ENCODE measurements around the gene HMGN4. TPM values are rescaled to one million over a fixed set of nuclear protein-coding genes. Genes with fewer than 3 reads are reported as not detected.

HMGN4 gene
- total RNA-seq, 1 donor from 2014 or later: 88.5 TPM

DNA sequence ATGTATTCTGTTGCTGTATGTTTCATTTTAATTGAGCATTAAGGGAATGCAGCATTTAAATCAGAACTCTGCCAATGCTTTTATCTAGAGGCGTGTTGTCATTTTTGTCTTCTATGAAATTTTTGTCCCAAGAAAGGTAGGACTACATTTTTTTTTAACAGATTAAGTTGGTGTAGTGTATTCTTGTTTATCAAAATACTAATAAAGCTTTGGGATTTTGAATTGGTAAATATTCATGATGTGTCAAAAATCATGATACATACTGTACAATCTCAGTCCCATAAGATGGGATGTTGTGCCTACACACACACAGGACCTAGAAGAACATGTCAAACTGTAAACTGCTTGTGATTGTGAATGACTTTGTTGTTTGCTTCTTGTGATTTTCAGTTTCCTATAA is 11.2 kb upstream of the HMGN4 start:
- Histone ChIP-seq H3K4me3 (ENCODE audit: low read depth, low read length) (no peak overlapping the region), H3K27me3 (ENCODE audit: control insufficient read depth, insufficient read depth, low read length) (no peaks in the 10 kb centered on the region), H3K36me3 (ENCODE audit: control insufficient read depth, insufficient read depth, low read length) (no peaks in the 10 kb centered on the region)
- DNase-seq (ENCODE audit: low read depth): no peak
- TF ChIP-seq, protein P1, sequence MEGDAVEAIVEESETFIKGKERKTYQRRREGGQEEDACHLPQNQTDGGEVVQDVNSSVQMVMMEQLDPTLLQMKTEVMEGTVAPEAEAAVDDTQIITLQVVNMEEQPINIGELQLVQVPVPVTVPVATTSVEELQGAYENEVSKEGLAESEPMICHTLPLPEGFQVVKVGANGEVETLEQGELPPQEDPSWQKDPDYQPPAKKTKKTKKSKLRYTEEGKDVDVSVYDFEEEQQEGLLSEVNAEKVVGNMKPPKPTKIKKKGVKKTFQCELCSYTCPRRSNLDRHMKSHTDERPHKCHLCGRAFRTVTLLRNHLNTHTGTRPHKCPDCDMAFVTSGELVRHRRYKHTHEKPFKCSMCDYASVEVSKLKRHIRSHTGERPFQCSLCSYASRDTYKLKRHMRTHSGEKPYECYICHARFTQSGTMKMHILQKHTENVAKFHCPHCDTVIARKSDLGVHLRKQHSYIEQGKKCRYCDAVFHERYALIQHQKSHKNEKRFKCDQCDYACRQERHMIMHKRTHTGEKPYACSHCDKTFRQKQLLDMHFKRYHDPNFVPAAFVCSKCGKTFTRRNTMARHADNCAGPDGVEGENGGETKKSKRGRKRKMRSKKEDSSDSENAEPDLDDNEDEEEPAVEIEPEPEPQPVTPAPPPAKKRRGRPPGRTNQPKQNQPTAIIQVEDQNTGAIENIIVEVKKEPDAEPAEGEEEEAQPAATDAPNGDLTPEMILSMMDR (IDR thresholded peaks at IDR 0.05; ENCODE audit: insufficient read depth, low read length, poor library complexity, severe bottlenecking): no peak

DNA sequence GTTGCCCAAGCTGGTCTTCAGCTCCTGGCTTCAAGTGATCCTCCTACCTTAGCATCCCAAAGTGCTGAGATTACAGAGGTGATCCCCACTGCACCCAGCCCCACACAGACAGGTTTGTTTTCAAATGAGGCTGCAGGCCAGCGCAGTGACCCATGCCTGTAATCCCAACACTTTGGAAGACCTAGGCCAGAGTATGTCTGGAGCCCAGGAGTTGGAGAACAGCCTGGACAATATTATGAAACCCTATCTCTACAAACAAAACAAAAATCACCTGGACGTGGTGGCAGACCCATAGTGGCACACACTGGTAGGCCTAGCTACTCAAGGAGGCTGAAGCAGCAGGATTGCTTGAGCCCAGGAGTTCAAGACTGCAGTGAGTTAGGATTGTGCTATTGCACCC is 8.0 kb upstream of the HMGN4 start:
- Histone ChIP-seq H3K4me3 (ENCODE audit: low read depth, low read length) (no peak overlapping the region), H3K27me3 (ENCODE audit: control insufficient read depth, insufficient read depth, low read length) (no peaks in the 10 kb centered on the region), H3K36me3 (ENCODE audit: control insufficient read depth, insufficient read depth, low read length) (no peaks in the 10 kb centered on the region)
- TF ChIP-seq, protein P1 (IDR thresholded peaks at IDR 0.05; ENCODE audit: insufficient read depth, low read length, poor library complexity, severe bottlenecking): no peak
- DNase-seq (ENCODE audit: low read depth): no peak

DNA sequence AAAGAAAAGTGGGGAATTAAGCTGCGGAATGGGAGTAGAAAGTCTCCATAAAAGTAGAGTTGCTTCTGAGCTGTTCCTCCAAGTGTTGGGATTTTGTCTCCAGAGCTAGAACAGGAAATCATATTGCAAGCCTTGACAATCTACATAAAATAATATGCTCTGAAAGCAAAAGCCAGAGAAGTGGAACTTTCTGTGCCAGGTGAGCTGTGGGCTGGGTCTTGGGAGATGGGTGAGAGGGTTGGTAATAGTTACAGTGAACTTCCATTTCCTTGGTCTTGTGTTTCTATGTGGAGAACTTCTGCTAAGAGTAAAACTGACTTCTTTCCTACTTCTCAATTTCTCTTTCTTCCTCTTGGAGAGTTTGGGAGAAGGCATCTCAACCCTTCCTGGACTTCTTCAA is 6.3 kb upstream of the HMGN4 start:
- no peak for DNase-seq (ENCODE audit: low read depth)
- TF ChIP-seq, protein P1 (IDR thresholded peaks at IDR 0.05; ENCODE audit: insufficient read depth, low read length, poor library complexity, severe bottlenecking): no peak
- H3K4me3 ChIP-seq (ENCODE audit: low read depth, low read length): no peak overlapping the region
- H3K27me3 ChIP-seq (ENCODE audit: control insufficient read depth, insufficient read depth, low read length): no peaks in the 10 kb centered on the region
- no peaks in the 10 kb centered on the region for H3K36me3 ChIP-seq (ENCODE audit: control insufficient read depth, insufficient read depth, low read length)

DNA sequence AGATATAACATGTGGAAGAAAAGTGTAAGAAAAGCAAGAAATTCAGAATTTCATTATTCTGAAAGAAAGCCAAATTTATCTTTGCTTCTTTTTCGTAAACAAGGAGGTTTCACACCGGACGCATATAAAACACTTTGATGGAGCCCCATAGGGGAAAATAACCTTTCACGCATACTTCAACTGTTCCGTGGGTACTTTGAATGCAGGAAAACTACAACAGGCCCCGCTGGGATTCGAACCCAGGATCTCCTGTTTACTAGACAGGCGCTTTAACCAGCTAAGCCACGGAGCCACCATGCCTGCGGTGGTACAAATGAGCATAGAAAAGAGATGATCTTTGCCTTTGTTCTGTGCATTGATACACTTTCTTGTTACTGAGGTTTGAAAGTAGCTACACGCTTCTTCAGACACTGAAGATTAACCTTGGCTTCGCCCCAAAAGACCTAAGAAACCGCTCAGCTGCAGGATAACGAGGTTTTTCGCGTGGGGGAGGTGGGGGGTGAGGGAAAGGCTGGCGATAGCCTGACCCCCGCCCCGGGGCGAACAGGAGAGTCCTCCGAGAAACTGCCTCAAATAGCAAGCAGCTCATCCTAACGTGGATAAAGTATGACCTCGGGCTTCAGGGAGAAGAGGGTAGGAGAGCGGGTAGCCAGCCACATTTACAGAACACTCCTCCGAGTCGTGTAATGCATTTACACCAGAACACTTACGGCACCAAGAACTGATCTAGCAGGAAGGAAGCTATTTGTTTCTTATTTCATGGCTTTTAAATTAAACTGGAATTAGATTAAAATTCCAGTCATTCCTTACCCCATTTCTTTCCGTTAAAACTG is 5.3 kb upstream of the HMGN4 start:
- Histone ChIP-seq H3K36me3 (ENCODE audit: control insufficient read depth, insufficient read depth, low read length) (no peaks in the 10 kb centered on the region), H3K4me3 (ENCODE audit: low read depth, low read length) (peak overlapping the region; percentile 46), H3K27me3 (ENCODE audit: control insufficient read depth, insufficient read depth, low read length) (no peaks in the 10 kb centered on the region)
- TF ChIP-seq, protein P1 (IDR thresholded peaks at IDR 0.05; ENCODE audit: insufficient read depth, low read length, poor library complexity, severe bottlenecking): no peak
- DNase-seq (ENCODE audit: low read depth): no peak

DNA sequence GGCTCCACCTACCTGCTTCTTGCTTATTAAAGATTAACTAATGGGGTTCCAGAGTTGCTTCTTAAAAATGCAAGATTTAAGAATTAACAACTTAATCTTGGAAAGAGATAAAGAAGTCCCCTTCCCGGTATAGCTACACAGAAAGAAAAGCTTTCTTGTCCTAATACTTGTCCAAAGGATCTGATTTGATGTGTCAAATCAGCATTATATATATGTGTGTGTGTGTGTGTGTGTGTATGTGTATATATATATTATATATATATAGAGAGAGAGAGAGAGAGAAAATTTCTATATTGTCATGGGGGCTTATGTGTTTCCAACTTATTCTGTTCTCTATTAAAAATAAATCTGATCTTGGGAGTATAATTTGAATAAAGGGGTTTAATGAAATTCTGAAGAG is 4.6 kb upstream of the HMGN4 start:
- no peak for DNase-seq (ENCODE audit: low read depth)
- H3K4me3 ChIP-seq (ENCODE audit: low read depth, low read length): peak overlapping the region; percentile 46
- no peaks in the 10 kb centered on the region for H3K36me3 ChIP-seq (ENCODE audit: control insufficient read depth, insufficient read depth, low read length)
- no peaks in the 10 kb centered on the region for H3K27me3 ChIP-seq (ENCODE audit: control insufficient read depth, insufficient read depth, low read length)
- TF ChIP-seq, protein P1 (IDR thresholded peaks at IDR 0.05; ENCODE audit: insufficient read depth, low read length, poor library complexity, severe bottlenecking): no peak

Measured in kidney epithelial cell (primary cell).